NT2/D1 (cell line): ENCODE measurements around the gene SFTPB.

Experiments used
- DNase-seq: peaks from one replicate; pipeline ENCODE4 v3.0.0-alpha.2; 2011; ENCODE audit warnings: low read depth, low spot score
- H3K27me3 ChIP-seq: 2 replicates; pipeline ENCODE4 v1.6.0; 2011; ENCODE audit warnings: mild to moderate bottlenecking; ENCODE audit not compliant: insufficient read length, insufficient read depth
- H3K36me3 ChIP-seq: 2 replicates; pipeline ENCODE4 v1.6.1; 2011; ENCODE audit warnings: mild to moderate bottlenecking, low read length, mixed read lengths; ENCODE audit not compliant: insufficient read depth, insufficient read length
- H3K4me1 ChIP-seq: 2 replicates; pipeline ENCODE4 v1.5.1; 2011; ENCODE audit not compliant: insufficient read depth, insufficient read length
- H3K4me3 ChIP-seq: 2 replicates; pipeline ENCODE4 v1.5.1; 2011; ENCODE audit warnings: low read depth; ENCODE audit not compliant: insufficient read length
- H3K9ac ChIP-seq: 2 replicates; pipeline ENCODE4 v1.6.0; 2011; ENCODE audit warnings: low read depth; ENCODE audit not compliant: insufficient read length
- H3K9me3 ChIP-seq: 2 replicates; pipeline ENCODE4 v1.5.1; 2011; ENCODE audit warnings: mild to moderate bottlenecking, low read length; ENCODE audit not compliant: insufficient read depth
- SUZ12 ChIP-seq: IDR thresholded peaks from 2 replicates; pipeline ENCODE4 v1.6.1; 2011; ENCODE audit not compliant: insufficient read length, insufficient read depth; ENCODE audit errors: extremely low read depth
- YY1 ChIP-seq: IDR thresholded peaks from 2 replicates; pipeline ENCODE4 v1.6.1; 2011; ENCODE audit not compliant: insufficient read length, insufficient read depth
- ZNF274 ChIP-seq: IDR thresholded peaks from 2 replicates; pipeline ENCODE4 v1.6.1; 2011; ENCODE audit warnings: mild to moderate bottlenecking, low read depth, low read length

SFTPB gene

DNA sequence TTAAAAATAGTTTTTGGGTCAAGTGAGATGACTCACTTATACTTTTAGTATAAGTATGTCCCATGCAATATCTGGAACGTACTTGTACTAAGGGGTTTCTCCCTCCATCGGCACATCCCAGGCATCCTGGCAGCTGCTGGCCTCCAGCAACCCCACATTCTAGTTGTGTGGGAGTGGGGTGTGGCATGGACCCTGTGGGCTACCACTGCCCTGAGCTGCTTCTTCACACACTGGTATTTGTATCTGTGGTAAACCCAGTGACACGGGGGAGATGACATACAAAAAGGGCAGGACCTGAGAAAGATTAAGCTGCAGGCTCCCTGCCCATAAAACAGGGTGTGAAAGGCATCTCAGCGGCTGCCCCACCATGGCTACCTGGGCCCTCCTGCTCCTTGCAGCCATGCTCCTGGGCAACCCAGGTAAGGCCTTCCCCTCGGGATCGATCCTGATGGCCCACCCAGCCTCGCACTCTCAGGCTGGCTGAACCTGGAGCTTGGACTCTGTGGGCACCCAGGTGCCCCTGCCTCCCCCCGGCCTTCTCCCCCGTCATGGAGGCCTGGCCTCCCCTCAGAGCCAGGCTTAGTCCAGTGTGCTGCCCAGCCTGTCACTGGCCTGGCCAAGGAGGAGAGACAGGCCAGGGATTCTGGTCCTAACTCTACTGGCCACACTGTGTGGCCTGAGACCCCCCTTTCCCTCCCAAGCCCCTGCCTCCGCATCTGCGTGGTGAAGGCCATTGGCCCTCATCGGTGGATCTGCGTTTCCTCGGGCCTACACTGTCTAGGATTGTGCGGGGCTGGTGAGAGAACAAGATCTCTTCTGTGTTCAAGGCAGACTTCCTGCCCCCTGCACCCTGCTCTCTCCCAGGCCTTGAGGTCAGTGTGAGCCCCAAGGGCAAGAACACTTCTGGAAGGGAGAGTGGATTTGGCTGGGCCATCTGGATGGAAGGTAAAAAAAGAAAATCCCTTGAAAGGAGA lies 26.3 kb upstream of the SFTPB start, which contains the start of gene GNLY:
TSS of gene GNLY (plus strand) at position 307 of the 974 bp plus-strand sequence. CDS start at position 368, 61 bp downstream.
- peaks cover 6% of the 10 kb centered on the region for H3K4me1 ChIP-seq
- H3K4me3 ChIP-seq, result no peak within 1 kb of the TSS
- H3K9me3 ChIP-seq, result no peaks in the 10 kb centered on the region; the same call in 1 of the 2 replicates
- H3K27me3 ChIP-seq, result no peaks in the 10 kb centered on the region
- no peaks in the 10 kb centered on the region for H3K36me3 ChIP-seq
- DNase-seq, result no peak
- TF ChIP-seq SUZ12 (no peak), YY1 (no peak), ZNF274 (no peak)
- H3K9ac ChIP-seq, result no peak within 1 kb of the TSS

DNA sequence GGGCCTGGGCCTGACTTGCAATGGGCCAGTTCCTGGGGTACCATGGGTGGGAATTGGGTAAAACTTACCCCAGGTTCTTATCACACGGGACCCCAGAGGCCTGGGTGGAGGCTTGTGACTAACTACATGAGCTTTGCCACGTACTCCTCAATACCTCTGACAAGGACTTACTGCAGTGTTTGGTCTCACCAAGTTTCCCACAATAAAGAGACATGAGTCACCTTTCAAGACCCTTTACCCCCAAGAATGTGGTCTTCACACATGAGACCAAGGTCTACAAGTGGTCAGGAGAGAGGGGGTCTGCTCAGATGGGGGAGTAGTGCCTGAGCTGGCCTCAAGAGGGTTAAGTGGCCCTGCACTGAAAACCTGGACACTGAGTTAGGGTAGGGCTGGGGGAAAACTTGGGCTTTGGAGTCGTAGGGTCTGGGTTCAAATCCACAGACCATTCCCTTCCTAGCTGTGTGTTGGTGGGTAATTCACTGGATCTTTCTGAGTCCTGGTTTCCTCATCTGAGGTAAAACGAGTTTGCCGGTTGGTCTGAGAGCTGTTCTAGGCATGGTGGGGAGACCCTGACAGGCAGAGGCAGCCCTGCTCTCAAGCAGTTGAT lies 24.1 kb upstream of the SFTPB start:
- no peak for TF ChIP-seq SUZ12
- TF ChIP-seq ZNF274, result no peak
- no peak for TF ChIP-seq YY1
- DNase-seq, result no peak
- H3K4me1 ChIP-seq, result peaks cover 3% of the 10 kb centered on the region
- H3K9ac ChIP-seq, result no peak overlapping the region
- H3K27me3 ChIP-seq, result no peaks in the 10 kb centered on the region
- H3K4me3 ChIP-seq, result no peak overlapping the region
- no peaks in the 10 kb centered on the region for H3K9me3 ChIP-seq
- H3K36me3 ChIP-seq, result no peaks in the 10 kb centered on the region

DNA sequence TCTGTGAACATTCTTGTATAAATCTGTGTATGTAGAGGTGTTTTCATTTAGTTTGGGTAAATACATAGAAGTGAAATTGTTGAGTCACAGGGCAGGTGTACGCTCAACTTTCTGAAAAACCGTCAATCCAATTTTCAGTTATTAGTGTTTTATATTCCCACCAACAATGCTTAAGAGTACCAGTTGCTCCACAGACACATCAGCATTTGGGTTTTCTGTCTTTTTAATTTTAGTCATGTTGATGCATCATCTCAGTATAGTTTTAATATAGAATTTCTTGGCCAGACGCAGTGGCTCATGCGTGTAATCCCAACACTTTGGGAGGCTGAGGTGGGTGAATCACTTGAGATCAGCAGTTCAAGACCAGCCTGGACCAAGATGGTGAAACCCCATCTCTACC lies 22.9 kb upstream of the SFTPB start:
- Histone ChIP-seq H3K9me3 (no peaks in the 10 kb centered on the region), H3K27me3 (no peaks in the 10 kb centered on the region), H3K36me3 (no peaks in the 10 kb centered on the region), H3K4me1 (peaks cover 3% of the 10 kb centered on the region), H3K4me3 (no peak overlapping the region), H3K9ac (no peak overlapping the region)
- TF ChIP-seq SUZ12 (no peak), YY1 (no peak), ZNF274 (no peak)
- DNase-seq, result no peak

DNA sequence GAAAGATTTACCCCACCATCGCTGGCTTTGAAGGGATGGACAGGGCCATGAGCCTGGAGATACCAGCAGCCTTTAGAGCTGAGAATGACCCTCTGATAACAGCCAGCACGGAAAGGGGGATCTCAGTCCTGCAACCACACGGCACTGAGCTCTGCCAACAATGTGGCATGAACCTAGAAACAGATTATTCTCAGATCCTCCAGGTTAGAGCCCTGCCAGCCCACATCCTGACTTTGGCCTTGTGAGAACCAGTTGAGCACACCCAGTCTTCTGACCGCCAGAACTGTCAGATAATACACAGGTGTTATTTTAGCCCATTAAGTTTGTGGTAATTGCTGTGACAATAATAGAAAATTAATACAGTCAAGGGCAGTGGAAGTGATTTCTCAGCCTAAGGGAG lies 16.8 kb upstream of the SFTPB start:
- no peak for DNase-seq
- H3K27me3 ChIP-seq, result peaks cover 3% of the 10 kb centered on the region
- H3K9ac ChIP-seq, result no peak overlapping the region
- no peaks in the 10 kb centered on the region for H3K9me3 ChIP-seq
- H3K4me3 ChIP-seq, result no peak overlapping the region
- H3K4me1 ChIP-seq, result no peaks in the 10 kb centered on the region
- H3K36me3 ChIP-seq, result no peaks in the 10 kb centered on the region
- TF ChIP-seq SUZ12, result no peak
- TF ChIP-seq YY1, result no peak
- TF ChIP-seq ZNF274, result no peak

DNA sequence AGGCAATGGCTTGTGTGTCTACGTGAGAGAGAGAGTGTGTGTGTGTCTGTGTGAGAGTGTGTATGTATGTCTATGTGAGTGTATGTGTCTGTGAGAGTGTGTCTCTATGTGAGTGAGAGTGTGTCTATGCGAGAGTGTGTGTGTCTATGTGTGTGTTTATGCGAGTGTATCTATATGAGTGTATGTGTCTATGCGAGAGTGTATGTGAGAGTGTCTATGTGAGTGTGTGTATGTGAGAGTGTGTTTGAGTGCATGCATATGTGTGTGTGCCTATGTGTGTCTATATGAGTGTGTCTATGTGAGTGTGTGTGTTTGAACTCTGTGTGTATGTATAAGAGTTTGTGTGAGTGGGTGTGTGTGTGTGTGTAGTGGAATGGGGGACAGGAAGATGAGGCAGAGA lies 16.4 kb upstream of the SFTPB start:
- Histone ChIP-seq H3K36me3 (no peaks in the 10 kb centered on the region), H3K4me1 (no peaks in the 10 kb centered on the region), H3K9ac (no peak overlapping the region), H3K27me3 (peaks cover 3% of the 10 kb centered on the region), H3K9me3 (no peaks in the 10 kb centered on the region), H3K4me3 (no peak overlapping the region)
- DNase-seq, result no peak
- TF ChIP-seq SUZ12 (no peak), YY1 (no peak), ZNF274 (no peak)

DNA sequence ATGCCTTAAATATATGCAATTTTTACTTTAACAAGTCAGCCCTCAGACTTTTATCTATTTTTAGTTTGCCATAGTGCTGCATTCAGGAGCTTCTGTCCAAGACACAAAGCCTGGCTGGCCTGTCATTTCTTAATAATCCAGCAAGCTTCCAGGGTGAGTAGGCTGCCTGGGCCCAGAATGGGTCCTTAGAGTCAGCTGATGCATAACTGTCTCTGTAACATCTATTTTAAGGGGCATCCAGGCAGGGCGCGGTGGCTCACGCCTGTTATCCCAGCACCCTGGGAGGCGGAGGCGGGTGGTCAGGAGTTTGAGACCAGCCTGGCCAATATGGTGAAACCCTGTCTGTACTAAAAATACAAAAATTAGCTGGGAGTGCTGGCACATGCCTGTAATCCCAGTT lies 14.4 kb upstream of the SFTPB start:
- Histone ChIP-seq H3K27me3 (peaks cover 3% of the 10 kb centered on the region), H3K9ac (no peak overlapping the region), H3K9me3 (no peaks in the 10 kb centered on the region), H3K36me3 (no peaks in the 10 kb centered on the region), H3K4me1 (no peaks in the 10 kb centered on the region), H3K4me3 (no peak overlapping the region)
- DNase-seq, result no peak
- TF ChIP-seq ZNF274 (no peak), SUZ12 (no peak), YY1 (no peak)

DNA sequence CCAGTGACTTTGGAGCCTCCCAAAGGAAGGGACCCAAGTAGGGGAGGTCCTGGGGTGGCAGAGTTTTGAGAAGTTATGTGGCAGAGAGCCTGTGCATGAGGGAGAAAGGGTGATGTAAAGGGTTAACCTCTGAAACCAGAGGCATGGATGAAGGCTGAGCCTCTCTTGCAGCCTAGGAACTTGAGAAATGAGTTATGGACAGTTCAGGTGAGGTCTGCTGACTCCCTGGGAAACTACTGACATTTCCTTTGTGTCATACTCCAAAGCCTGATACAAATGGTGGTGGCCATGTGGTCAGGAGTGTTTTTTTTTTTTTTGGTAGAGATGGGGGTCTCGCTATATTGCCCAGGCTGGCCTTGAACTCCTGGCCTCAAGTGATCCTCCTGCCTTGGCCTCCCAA lies 13.8 kb upstream of the SFTPB start:
- Histone ChIP-seq H3K9me3 (no peaks in the 10 kb centered on the region), H3K4me3 (no peak overlapping the region), H3K4me1 (no peaks in the 10 kb centered on the region), H3K36me3 (no peaks in the 10 kb centered on the region), H3K27me3 (peaks cover 3% of the 10 kb centered on the region), H3K9ac (no peak overlapping the region)
- DNase-seq, result no peak
- TF ChIP-seq SUZ12 (no peak), ZNF274 (no peak), YY1 (no peak)
